ENCODE measurements around the gene SLAIN2. TPM values are rescaled to one million over a fixed set of nuclear protein-coding genes. Genes with fewer than 3 reads are reported as not detected.

Gene SLAIN2
- polyA plus RNA-seq, 3 donors, result 56.3 to 74.2 (median 66.6) TPM

GRCh38 chr4:48356355-48356754 lies 15.0 kb downstream of the SLAIN2 start:
- no peak for DNase-seq (ENCODE audit: extremely low read depth in 1 of 11, low read depth in 9 of 11, low spot score in 4 of 11)

GRCh38 chr4:48360285-48361011 lies 19.1 kb downstream of the SLAIN2 start:
- DNase-seq (ENCODE audit: extremely low read depth in 1 of 11, low read depth in 9 of 11, low spot score in 4 of 11), result no peak

- DNase-seq (ENCODE audit: extremely low read depth in 1 of 11, low read depth in 9 of 11, low spot score in 4 of 11), result no peak
These were observed 19.7 kb downstream of the SLAIN2 start for GRCh38 chr4:48361012-48361400.

GRCh38 chr4:48366611-48367010 lies 25.3 kb downstream of the SLAIN2 start:
- DNase-seq (ENCODE audit: extremely low read depth in 1 of 11, low read depth in 9 of 11, low spot score in 4 of 11), result no peak

- no peak for DNase-seq (ENCODE audit: extremely low read depth in 1 of 11, low read depth in 9 of 11, low spot score in 4 of 11)
These were observed 25.7 kb downstream of the SLAIN2 start for GRCh38 chr4:48367016-48367415.

- DNase-seq (ENCODE audit: extremely low read depth in 1 of 11, low read depth in 9 of 11, low spot score in 4 of 11), result no peak
These were observed 27.1 kb downstream of the SLAIN2 start for GRCh38 chr4:48368389-48368788.

- DNase-seq (ENCODE audit: extremely low read depth in 1 of 11, low read depth in 9 of 11, low spot score in 4 of 11), result no peak
These were observed 27.9 kb downstream of the SLAIN2 start for GRCh38 chr4:48369248-48369647.

GRCh38 chr4:48369771-48370170 lies 28.4 kb downstream of the SLAIN2 start:
- no peak for DNase-seq (ENCODE audit: extremely low read depth in 1 of 11, low read depth in 9 of 11, low spot score in 4 of 11)

GRCh38 chr4:48370260-48371134 lies 29.2 kb downstream of the SLAIN2 start:
- no peak for DNase-seq (ENCODE audit: extremely low read depth in 1 of 11, low read depth in 9 of 11, low spot score in 4 of 11)

GRCh38 chr4:48372272-48372671 lies 30.9 kb downstream of the SLAIN2 start:
- DNase-seq (ENCODE audit: extremely low read depth in 1 of 11, low read depth in 9 of 11, low spot score in 4 of 11), result no peak

GRCh38 chr4:48375651-48376304 lies 34.4 kb downstream of the SLAIN2 start:
- DNase-seq (ENCODE audit: extremely low read depth in 1 of 11, low read depth in 9 of 11, low spot score in 4 of 11), result no peak

- no peak for DNase-seq (ENCODE audit: extremely low read depth in 1 of 11, low read depth in 9 of 11, low spot score in 4 of 11)
These were observed 38.4 kb downstream of the SLAIN2 start for GRCh38 chr4:48379587-48380180.

GRCh38 chr4:48380583-48381167 lies 39.3 kb downstream of the SLAIN2 start:
- DNase-seq (ENCODE audit: extremely low read depth in 1 of 11, low read depth in 9 of 11, low spot score in 4 of 11), result no peak

GRCh38 chr4:48388525-48389154 lies 47.3 kb downstream of the SLAIN2 start:
- no peak for DNase-seq (ENCODE audit: extremely low read depth in 1 of 11, low read depth in 9 of 11, low spot score in 4 of 11)

- DNase-seq (ENCODE audit: extremely low read depth in 1 of 11, low read depth in 9 of 11, low spot score in 4 of 11), result no peak
These were observed 54.7 kb downstream of the SLAIN2 start for GRCh38 chr4:48396043-48396442.

- no peak for DNase-seq (ENCODE audit: extremely low read depth in 1 of 11, low read depth in 9 of 11, low spot score in 4 of 11)
These were observed 59.1 kb downstream of the SLAIN2 start for GRCh38 chr4:48400416-48400815.

GRCh38 chr4:48403358-48403757 lies 62.0 kb downstream of the SLAIN2 start:
- no peak for DNase-seq (ENCODE audit: extremely low read depth in 1 of 11, low read depth in 9 of 11, low spot score in 4 of 11)

- no peak for DNase-seq (ENCODE audit: extremely low read depth in 1 of 11, low read depth in 9 of 11, low spot score in 4 of 11)
These were observed 62.5 kb downstream of the SLAIN2 start for GRCh38 chr4:48403779-48404178.

GRCh38 chr4:48405924-48406323 lies 64.6 kb downstream of the SLAIN2 start:
- DNase-seq (ENCODE audit: extremely low read depth in 1 of 11, low read depth in 9 of 11, low spot score in 4 of 11), result no peak
